ENCODE results near the gene EXOC6. TPM values are rescaled to one million over a fixed set of nuclear protein-coding genes. Genes with fewer than 3 reads are reported as not detected.
A peak's percentile ranks its signal among the peaks of the same experiment; 100 is the strongest.

The EXOC6 gene
- polyA plus RNA-seq, 1 experiment = 23.8 TPM

DNA sequence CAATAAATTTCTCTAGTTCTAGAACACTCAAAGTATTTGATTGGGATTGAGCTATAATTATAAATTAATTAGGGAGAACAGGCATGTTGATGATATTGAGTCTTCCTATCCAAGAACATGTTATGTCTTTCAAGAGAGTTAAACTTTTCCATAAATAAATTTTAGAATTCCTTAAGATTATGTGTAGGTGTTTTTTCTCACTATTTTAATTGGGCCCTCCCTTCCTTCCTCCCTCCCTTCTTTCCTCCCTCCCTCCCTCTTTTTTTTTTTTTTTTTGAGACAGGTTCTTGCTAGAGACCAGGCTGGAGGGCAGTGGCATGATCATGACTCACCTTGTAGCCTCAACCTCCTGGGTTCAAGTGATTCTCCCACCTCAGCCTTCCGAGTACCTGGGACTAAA, 20.2 kb downstream of the EXOC6 start:
- Histone ChIP-seq H3K36me3 (ENCODE audit: control insufficient read depth, insufficient read depth, low read length) (no peaks in the 10 kb centered on the region), H3K27me3 (ENCODE audit: control insufficient read depth, insufficient read depth, low read length) (no peaks in the 10 kb centered on the region), H3K4me3 (ENCODE audit: low read depth, low read length) (no peak overlapping the region)
- POLR2A ChIA-PET = no interaction called here
- no peak for DNase-seq (ENCODE audit: low read depth)
- TF ChIP-seq, protein P1, sequence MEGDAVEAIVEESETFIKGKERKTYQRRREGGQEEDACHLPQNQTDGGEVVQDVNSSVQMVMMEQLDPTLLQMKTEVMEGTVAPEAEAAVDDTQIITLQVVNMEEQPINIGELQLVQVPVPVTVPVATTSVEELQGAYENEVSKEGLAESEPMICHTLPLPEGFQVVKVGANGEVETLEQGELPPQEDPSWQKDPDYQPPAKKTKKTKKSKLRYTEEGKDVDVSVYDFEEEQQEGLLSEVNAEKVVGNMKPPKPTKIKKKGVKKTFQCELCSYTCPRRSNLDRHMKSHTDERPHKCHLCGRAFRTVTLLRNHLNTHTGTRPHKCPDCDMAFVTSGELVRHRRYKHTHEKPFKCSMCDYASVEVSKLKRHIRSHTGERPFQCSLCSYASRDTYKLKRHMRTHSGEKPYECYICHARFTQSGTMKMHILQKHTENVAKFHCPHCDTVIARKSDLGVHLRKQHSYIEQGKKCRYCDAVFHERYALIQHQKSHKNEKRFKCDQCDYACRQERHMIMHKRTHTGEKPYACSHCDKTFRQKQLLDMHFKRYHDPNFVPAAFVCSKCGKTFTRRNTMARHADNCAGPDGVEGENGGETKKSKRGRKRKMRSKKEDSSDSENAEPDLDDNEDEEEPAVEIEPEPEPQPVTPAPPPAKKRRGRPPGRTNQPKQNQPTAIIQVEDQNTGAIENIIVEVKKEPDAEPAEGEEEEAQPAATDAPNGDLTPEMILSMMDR (IDR thresholded peaks at IDR 0.05; ENCODE audit: insufficient read depth, low read depth, low read length) = no peak
- CTCF ChIA-PET = interaction anchor here (0.8 to 1.9 kb wide), 2 partner anchors 27 to 294 kb away, joined by 4 to 7 read pairs; partner anchors contain the start of gene IDE

DNA sequence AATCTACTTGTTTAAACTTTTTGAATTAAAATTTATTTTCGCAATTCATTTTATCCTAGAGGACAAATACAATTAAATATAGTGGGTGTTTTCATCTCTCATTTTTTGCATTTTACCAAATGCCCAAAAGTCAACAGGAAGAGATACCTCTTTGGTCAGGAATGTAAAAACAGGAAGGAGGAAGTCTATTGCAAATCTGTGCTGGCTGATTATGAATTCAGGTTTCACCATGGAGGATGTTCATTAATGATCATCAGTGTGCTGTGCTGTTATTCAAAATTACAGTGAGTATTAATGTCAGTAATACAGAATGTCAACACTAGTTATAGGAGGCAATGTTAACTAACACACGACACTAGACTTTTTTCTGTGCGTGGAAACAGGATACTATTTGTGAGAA, 24.7 kb downstream of the EXOC6 start:
- POLR2A ChIA-PET = no interaction called here
- H3K4me3 ChIP-seq (ENCODE audit: low read depth, low read length) = no peak overlapping the region
- TF ChIP-seq, protein P1 (IDR thresholded peaks at IDR 0.05; ENCODE audit: insufficient read depth, low read depth, low read length) = no peak
- H3K27me3 ChIP-seq (ENCODE audit: control insufficient read depth, insufficient read depth, low read length) = no peaks in the 10 kb centered on the region
- CTCF ChIA-PET = no interaction called here
- no peaks in the 10 kb centered on the region for H3K36me3 ChIP-seq (ENCODE audit: control insufficient read depth, insufficient read depth, low read length)
- DNase-seq (ENCODE audit: low read depth) = no peak

DNA sequence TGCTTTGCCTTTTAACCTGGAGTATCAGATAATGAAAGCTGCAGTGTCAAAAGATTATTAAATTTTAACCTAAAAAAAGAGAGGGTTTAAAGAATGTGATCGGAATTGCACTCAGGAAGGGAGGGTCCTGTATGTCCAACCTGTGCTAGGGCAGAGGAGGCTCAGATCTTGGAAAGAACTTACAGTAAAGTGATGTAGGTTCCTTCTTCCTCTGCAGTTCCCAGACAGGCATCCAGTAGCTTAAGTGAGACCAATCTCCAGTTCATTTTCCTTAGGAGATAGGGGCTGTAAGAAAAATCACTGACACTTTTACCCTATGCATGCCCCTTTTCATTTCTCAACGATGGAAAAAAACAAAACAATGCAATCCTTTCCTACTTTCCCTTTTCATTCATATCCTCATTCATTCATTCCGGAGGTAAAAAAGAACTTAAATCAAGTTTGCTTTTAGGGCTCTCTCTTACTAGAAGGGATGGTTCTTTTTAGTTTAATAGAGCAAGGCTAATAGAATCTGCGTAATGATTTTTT, 28.3 kb downstream of the EXOC6 start:
- POLR2A ChIA-PET = no interaction called here
- CTCF ChIA-PET = interaction anchor here (0.8 to 1.6 kb wide), 4 partner anchors 28 to 359 kb away, joined by 3 to 6 read pairs (median 4); partner anchors contain the start of gene EXOC6
- Histone ChIP-seq H3K4me3 (ENCODE audit: low read depth, low read length) (no peak overlapping the region), H3K27me3 (ENCODE audit: control insufficient read depth, insufficient read depth, low read length) (no peaks in the 10 kb centered on the region), H3K36me3 (ENCODE audit: control insufficient read depth, insufficient read depth, low read length) (no peaks in the 10 kb centered on the region)
- no peak for DNase-seq (ENCODE audit: low read depth)
- TF ChIP-seq, protein P1 (IDR thresholded peaks at IDR 0.05; ENCODE audit: insufficient read depth, low read depth, low read length) = no peak

DNA sequence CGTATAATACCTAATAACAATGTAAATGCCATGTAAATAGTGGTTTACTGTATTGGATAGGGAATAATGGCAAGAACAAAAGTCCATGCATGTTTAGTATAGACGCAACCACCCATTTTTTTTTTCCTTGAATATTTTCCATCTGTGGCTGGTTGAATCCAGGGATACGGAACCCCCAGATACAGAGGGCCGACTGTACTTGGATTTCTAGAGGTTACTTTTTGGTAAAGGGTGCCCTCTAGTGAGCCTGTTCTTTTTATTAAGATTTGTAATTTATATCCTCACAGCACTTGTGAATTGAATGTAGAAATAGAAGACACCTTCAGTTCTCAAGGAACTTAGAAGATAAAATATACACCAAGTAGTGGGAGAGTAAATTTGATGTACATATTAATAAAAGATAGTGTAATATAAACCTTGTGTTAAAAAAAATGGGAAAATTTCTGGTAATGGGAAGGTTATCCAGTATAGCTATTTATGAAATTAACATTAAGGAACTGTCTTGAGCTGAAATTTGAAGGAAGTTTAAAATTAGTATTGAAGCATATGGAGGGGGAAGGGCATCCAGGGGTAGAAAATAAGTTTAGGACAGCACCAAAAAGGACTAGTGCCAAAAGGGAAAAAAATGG, 32.0 kb downstream of the EXOC6 start:
- POLR2A ChIA-PET = no interaction called here
- no peaks in the 10 kb centered on the region for H3K36me3 ChIP-seq (ENCODE audit: control insufficient read depth, insufficient read depth, low read length)
- TF ChIP-seq, protein P1 (IDR thresholded peaks at IDR 0.05; ENCODE audit: insufficient read depth, low read depth, low read length) = peak; percentile 57
- no peak overlapping the region for H3K4me3 ChIP-seq (ENCODE audit: low read depth, low read length)
- no peaks in the 10 kb centered on the region for H3K27me3 ChIP-seq (ENCODE audit: control insufficient read depth, insufficient read depth, low read length)
- DNase-seq (ENCODE audit: low read depth) = peak; percentile 9
- CTCF ChIA-PET = interaction anchor here (0.6 to 1.6 kb wide), 12 partner anchors 9 to 401 kb away, joined by 3 to 10 read pairs (median 4); no protein-coding TSS in a partner anchor

DNA sequence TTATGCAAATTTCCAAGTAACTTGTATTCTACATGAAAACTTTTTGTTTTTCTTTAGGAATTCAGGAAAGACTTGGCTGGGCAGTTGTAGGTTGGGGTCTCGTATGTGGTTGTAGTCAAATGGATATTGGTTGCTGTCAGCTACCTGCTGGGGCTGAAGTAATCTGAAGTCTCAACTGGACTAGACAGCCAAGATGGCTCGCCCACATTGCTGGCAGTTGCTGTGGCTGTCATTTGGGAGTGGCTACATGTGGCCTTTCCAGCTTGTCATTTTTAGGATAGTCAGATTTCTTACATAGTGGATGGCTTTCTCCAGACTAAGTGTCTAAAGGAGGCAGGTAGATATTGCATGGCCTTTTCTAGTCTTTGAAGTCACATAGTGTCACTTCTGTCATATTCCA, 32.6 kb downstream of the EXOC6 start:
- H3K4me3 ChIP-seq (ENCODE audit: low read depth, low read length) = no peak overlapping the region
- DNase-seq (ENCODE audit: low read depth) = no peak
- CTCF ChIA-PET = interaction anchor here (0.6 to 1.6 kb wide), 12 partner anchors 9 to 402 kb away, joined by 3 to 10 read pairs (median 4); no protein-coding TSS in a partner anchor
- no peaks in the 10 kb centered on the region for H3K36me3 ChIP-seq (ENCODE audit: control insufficient read depth, insufficient read depth, low read length)
- POLR2A ChIA-PET = no interaction called here
- TF ChIP-seq, protein P1 (IDR thresholded peaks at IDR 0.05; ENCODE audit: insufficient read depth, low read depth, low read length) = no peak
- H3K27me3 ChIP-seq (ENCODE audit: control insufficient read depth, insufficient read depth, low read length) = no peaks in the 10 kb centered on the region

Measured in BJ (cell line).